ENCODE measurements around the gene PTPRD.
"Not testable (repeated sequence)": the region's sequence is repeated elsewhere in the genome, so short reads cannot be mapped to it uniquely, and the experiment has no call there.

The PTPRD gene

GRCh38 chr9:9041756-9042155 lies 1571.0 kb downstream of the PTPRD start:
- DNase-seq (ENCODE audit: low read depth, low spot score), result no peak

- DNase-seq (ENCODE audit: low read depth, low spot score), result no peak
Measured at GRCh38 chr9:9033022-9033421, 1579.8 kb downstream of the PTPRD start.

- no peak for DNase-seq (ENCODE audit: low read depth, low spot score)
Measured at GRCh38 chr9:9016597-9016996, 1596.2 kb downstream of the PTPRD start.

- DNase-seq (ENCODE audit: low read depth, low spot score), result no peak
Measured at GRCh38 chr9:9004810-9005209, 1608.0 kb downstream of the PTPRD start.

- DNase-seq (ENCODE audit: low read depth, low spot score), result no peak
Measured at GRCh38 chr9:9002826-9003583, 1609.8 kb downstream of the PTPRD start.

GRCh38 chr9:8980496-8981013 lies 1632.2 kb downstream of the PTPRD start:
- no peak for DNase-seq (ENCODE audit: low read depth, low spot score)

GRCh38 chr9:8978334-8978733 lies 1634.5 kb downstream of the PTPRD start:
- DNase-seq (ENCODE audit: low read depth, low spot score), result no peak

GRCh38 chr9:8968350-8968749 lies 1644.5 kb downstream of the PTPRD start:
- DNase-seq (ENCODE audit: low read depth, low spot score), result not testable (repeated sequence)

- no peak for DNase-seq (ENCODE audit: low read depth, low spot score)
Measured at GRCh38 chr9:8963885-8964284, 1648.9 kb downstream of the PTPRD start.

- no peak for DNase-seq (ENCODE audit: low read depth, low spot score)
Measured at GRCh38 chr9:8962084-8962483, 1650.7 kb downstream of the PTPRD start.

- DNase-seq (ENCODE audit: low read depth, low spot score), result no peak
Measured at GRCh38 chr9:8961186-8961851, 1651.5 kb downstream of the PTPRD start.

GRCh38 chr9:8960254-8960653 lies 1652.5 kb downstream of the PTPRD start:
- DNase-seq (ENCODE audit: low read depth, low spot score), result no peak

GRCh38 chr9:8958358-8958757 lies 1654.4 kb downstream of the PTPRD start:
- no peak for DNase-seq (ENCODE audit: low read depth, low spot score)

- DNase-seq (ENCODE audit: low read depth, low spot score), result no peak
Measured at GRCh38 chr9:8955315-8955714, 1657.5 kb downstream of the PTPRD start.

GRCh38 chr9:8946461-8946860 lies 1666.3 kb downstream of the PTPRD start:
- no peak for DNase-seq (ENCODE audit: low read depth, low spot score)

GRCh38 chr9:8943392-8943791 lies 1669.4 kb downstream of the PTPRD start:
- no peak for DNase-seq (ENCODE audit: low read depth, low spot score)

GRCh38 chr9:8940650-8941049 lies 1672.2 kb downstream of the PTPRD start:
- no peak for DNase-seq (ENCODE audit: low read depth, low spot score)

GRCh38 chr9:8926461-8926860 lies 1686.3 kb downstream of the PTPRD start:
- no peak for DNase-seq (ENCODE audit: low read depth, low spot score)

GRCh38 chr9:8924562-8924961 lies 1688.2 kb downstream of the PTPRD start:
- no peak for DNase-seq (ENCODE audit: low read depth, low spot score)

- not testable (repeated sequence) for DNase-seq (ENCODE audit: low read depth, low spot score)
Measured at GRCh38 chr9:8920478-8921183, 1692.2 kb downstream of the PTPRD start.

- no peak for DNase-seq (ENCODE audit: low read depth, low spot score)
Measured at GRCh38 chr9:8917956-8918739, 1694.7 kb downstream of the PTPRD start.

- DNase-seq (ENCODE audit: low read depth, low spot score), result no peak
Measured at GRCh38 chr9:8916771-8917170, 1696.0 kb downstream of the PTPRD start.

Data from activated CD4-positive, CD25-positive, alpha-beta regulatory T cell treated with anti-CD3 and anti-CD28 coated beads, Interleukin-2, amount 50 U/mL, for 16 hours (primary cell).